ENCODE data around the gene ARHGEF17.
A peak's percentile ranks its signal among the peaks of the same experiment; 100 is the strongest.

ARHGEF17 gene

GRCh38 chr11:73403541-73403940 is 95.5 kb downstream of the ARHGEF17 start:
- 92% methylated on average over 4 of the region's 5 CpGs for WGBS (ENCODE audit: insufficient coverage)
- H3K27ac ChIP-seq (ENCODE audit: insufficient read depth in 1 of 2, low read depth in 1 of 2, low read length in 2 of 2, poor library complexity in 1 of 2, severe bottlenecking in 2 of 2): no peak overlapping the region
- peaks cover 10 to 46% (median 22%) of the 10 kb centered on the region in 4 experiments for H3K36me3 ChIP-seq (ENCODE audit: control insufficient read depth in 4 of 4, insufficient read depth in 4 of 4, low read length in 3 of 4)
- ChIA-PET POLR2A (interaction anchor here (0.8 kb wide), 1 partner anchor 18 kb away, joined by 3 read pairs; no protein-coding TSS in a partner anchor), CTCF (interaction anchor here (0.7 to 19.4 kb wide), 15 partner anchors 10 to 527 kb away, joined by 3 to 348 read pairs (median 5); no protein-coding TSS in a partner anchor)
- no peaks in the 10 kb centered on the region for H3K9me3 ChIP-seq (ENCODE audit: control extremely low read depth in 1 of 5, control insufficient read depth in 4 of 5, insufficient read depth in 2 of 5, low read depth in 1 of 5, low read length in 4 of 5)
- no peaks in the 10 kb centered on the region for H3K27me3 ChIP-seq (replicated peaks in 2 of 5; ENCODE audit: control insufficient read depth in 4 of 5, insufficient read depth in 5 of 5, low read length in 4 of 5)
- no peak for DNase-seq
- peaks cover 0 to 8% (median 1%) of the 10 kb centered on the region in 4 experiments for H3K4me1 ChIP-seq (ENCODE audit: control extremely low read depth in 1 of 4, control insufficient read depth in 4 of 4, insufficient read depth in 4 of 4, low read length in 3 of 4)
- H3K4me3 ChIP-seq (ENCODE audit: control insufficient read depth in 1 of 7, extremely low read depth in 1 of 7, insufficient read depth in 4 of 7, low read depth in 2 of 7, low read length in 6 of 7): no peak overlapping the region

GRCh38 chr11:73404048-73404447 is 96.0 kb downstream of the ARHGEF17 start:
- ChIA-PET CTCF (interaction anchor here (0.9 to 19.4 kb wide), 10 partner anchors 10 to 259 kb away, joined by 3 to 348 read pairs (median 7); no protein-coding TSS in a partner anchor), POLR2A (interaction anchor here (0.8 kb wide), 1 partner anchor 19 kb away, joined by 3 read pairs; no protein-coding TSS in a partner anchor)
- WGBS (ENCODE audit: insufficient coverage): 31% methylated on average over 3 of the region's 4 CpGs
- peaks cover 0 to 5% (median 1%) of the 10 kb centered on the region in 4 experiments for H3K4me1 ChIP-seq (ENCODE audit: control extremely low read depth in 1 of 4, control insufficient read depth in 4 of 4, insufficient read depth in 4 of 4, low read length in 3 of 4)
- H3K27me3 ChIP-seq (replicated peaks in 2 of 5; ENCODE audit: control insufficient read depth in 4 of 5, insufficient read depth in 5 of 5, low read length in 4 of 5): no peaks in the 10 kb centered on the region
- H3K36me3 ChIP-seq (ENCODE audit: control insufficient read depth in 4 of 4, insufficient read depth in 4 of 4, low read length in 3 of 4): peaks cover 10 to 48% (median 24%) of the 10 kb centered on the region in 4 experiments
- DNase-seq: peak; percentile 58 to 80 (median 77)
- no peak overlapping the region for H3K4me3 ChIP-seq (ENCODE audit: control insufficient read depth in 1 of 7, extremely low read depth in 1 of 7, insufficient read depth in 4 of 7, low read depth in 2 of 7, low read length in 6 of 7)
- H3K27ac ChIP-seq (ENCODE audit: insufficient read depth in 1 of 2, low read depth in 1 of 2, low read length in 2 of 2, poor library complexity in 1 of 2, severe bottlenecking in 2 of 2): no peak overlapping the region
- no peaks in the 10 kb centered on the region for H3K9me3 ChIP-seq (ENCODE audit: control extremely low read depth in 1 of 5, control insufficient read depth in 4 of 5, insufficient read depth in 2 of 5, low read depth in 1 of 5, low read length in 4 of 5)

GRCh38 chr11:73404506-73405145 is 96.5 kb downstream of the ARHGEF17 start:
- CTCF ChIA-PET: interaction anchor here (1.7 to 19.4 kb wide), 6 partner anchors 9 to 258 kb away, joined by 4 to 348 read pairs (median 20); no protein-coding TSS in a partner anchor
- Histone ChIP-seq H3K27me3 (replicated peaks in 2 of 5; ENCODE audit: control insufficient read depth in 4 of 5, insufficient read depth in 5 of 5, low read length in 4 of 5) (no peaks in the 10 kb centered on the region), H3K4me3 (ENCODE audit: control insufficient read depth in 1 of 7, extremely low read depth in 1 of 7, insufficient read depth in 4 of 7, low read depth in 2 of 7, low read length in 6 of 7) (no peak overlapping the region), H3K4me1 (ENCODE audit: control extremely low read depth in 1 of 4, control insufficient read depth in 4 of 4, insufficient read depth in 4 of 4, low read length in 3 of 4) (peaks cover 0 to 1% (median 0%) of the 10 kb centered on the region in 4 experiments), H3K36me3 (ENCODE audit: control insufficient read depth in 4 of 4, insufficient read depth in 4 of 4, low read length in 3 of 4) (peaks cover 10 to 54% (median 30%) of the 10 kb centered on the region in 4 experiments), H3K9me3 (ENCODE audit: control extremely low read depth in 1 of 5, control insufficient read depth in 4 of 5, insufficient read depth in 2 of 5, low read depth in 1 of 5, low read length in 4 of 5) (no peaks in the 10 kb centered on the region), H3K27ac (ENCODE audit: insufficient read depth in 1 of 2, low read depth in 1 of 2, low read length in 2 of 2, poor library complexity in 1 of 2, severe bottlenecking in 2 of 2) (no peak overlapping the region)
- no peak for DNase-seq
- WGBS (ENCODE audit: insufficient coverage): 93% methylated on average over 5 of the region's 5 CpGs
- POLR2A ChIA-PET: no interaction called here

- no peak overlapping the region for H3K4me3 ChIP-seq (ENCODE audit: control insufficient read depth in 1 of 7, extremely low read depth in 1 of 7, insufficient read depth in 4 of 7, low read depth in 2 of 7, low read length in 6 of 7)
- WGBS (ENCODE audit: insufficient coverage): 96% methylated on average over 8 of the region's 8 CpGs
- H3K27ac ChIP-seq (ENCODE audit: insufficient read depth in 1 of 2, low read depth in 1 of 2, low read length in 2 of 2, poor library complexity in 1 of 2, severe bottlenecking in 2 of 2): no peak overlapping the region
- H3K9me3 ChIP-seq (ENCODE audit: control extremely low read depth in 1 of 5, control insufficient read depth in 4 of 5, insufficient read depth in 2 of 5, low read depth in 1 of 5, low read length in 4 of 5): no peaks in the 10 kb centered on the region
- peaks cover 0 to 1% (median 0%) of the 10 kb centered on the region in 4 experiments for H3K4me1 ChIP-seq (ENCODE audit: control extremely low read depth in 1 of 4, control insufficient read depth in 4 of 4, insufficient read depth in 4 of 4, low read length in 3 of 4)
- no peaks in the 10 kb centered on the region for H3K27me3 ChIP-seq (replicated peaks in 2 of 5; ENCODE audit: control insufficient read depth in 4 of 5, insufficient read depth in 5 of 5, low read length in 4 of 5)
- CTCF ChIA-PET: interaction anchor here (1.4 to 19.4 kb wide), 4 partner anchors 9 to 258 kb away, joined by 6 to 348 read pairs (median 102); no protein-coding TSS in a partner anchor
- POLR2A ChIA-PET: no interaction called here
- peaks cover 10 to 55% (median 30%) of the 10 kb centered on the region in 4 experiments for H3K36me3 ChIP-seq (ENCODE audit: control insufficient read depth in 4 of 4, insufficient read depth in 4 of 4, low read length in 3 of 4)
- DNase-seq: no peak
Observed at GRCh38 chr11:73405146-73405510, 97.1 kb downstream of the ARHGEF17 start.

- WGBS (ENCODE audit: insufficient coverage): no CpG with 5 or more reads among the region's 1 CpG
Observed at GRCh38 chr11:73406131-73406530, 98.1 kb downstream of the ARHGEF17 start.

GRCh38 chr11:73406619-73407018 is 98.5 kb downstream of the ARHGEF17 start:
- 100% methylated on average over 2 of the region's 5 CpGs for WGBS (ENCODE audit: insufficient coverage)
- H3K36me3 ChIP-seq (ENCODE audit: control insufficient read depth in 4 of 4, insufficient read depth in 4 of 4, low read length in 3 of 4): peaks cover 10 to 50% (median 29%) of the 10 kb centered on the region in 4 experiments
- no peaks in the 10 kb centered on the region for H3K9me3 ChIP-seq (ENCODE audit: control extremely low read depth in 1 of 5, control insufficient read depth in 4 of 5, insufficient read depth in 2 of 5, low read depth in 1 of 5, low read length in 4 of 5)
- ChIA-PET POLR2A (no interaction called here), CTCF (interaction anchor here (0.5 to 14.7 kb wide), 16 partner anchors 9 to 256 kb away, joined by 3 to 196 read pairs (median 4); no protein-coding TSS in a partner anchor)
- no peak overlapping the region for H3K27ac ChIP-seq (ENCODE audit: insufficient read depth in 1 of 2, low read depth in 1 of 2, low read length in 2 of 2, poor library complexity in 1 of 2, severe bottlenecking in 2 of 2)
- no peak overlapping the region for H3K4me3 ChIP-seq (ENCODE audit: control insufficient read depth in 1 of 7, extremely low read depth in 1 of 7, insufficient read depth in 4 of 7, low read depth in 2 of 7, low read length in 6 of 7)
- H3K27me3 ChIP-seq (replicated peaks in 2 of 5; ENCODE audit: control insufficient read depth in 4 of 5, insufficient read depth in 5 of 5, low read length in 4 of 5): no peaks in the 10 kb centered on the region
- DNase-seq: no peak
- H3K4me1 ChIP-seq (ENCODE audit: control extremely low read depth in 1 of 4, control insufficient read depth in 4 of 4, insufficient read depth in 4 of 4, low read length in 3 of 4): peaks cover 0 to 1% (median 0%) of the 10 kb centered on the region in 4 experiments

More at GRCh38 chr11:73406131-73406530, 98.1 kb downstream of the ARHGEF17 start:
- Histone ChIP-seq H3K4me1 (ENCODE audit: control extremely low read depth in 1 of 4, control insufficient read depth in 4 of 4, insufficient read depth in 4 of 4, low read length in 3 of 4) (peaks cover 0 to 1% (median 0%) of the 10 kb centered on the region in 4 experiments), H3K9me3 (ENCODE audit: control extremely low read depth in 1 of 5, control insufficient read depth in 4 of 5, insufficient read depth in 2 of 5, low read depth in 1 of 5, low read length in 4 of 5) (no peaks in the 10 kb centered on the region), H3K4me3 (ENCODE audit: control insufficient read depth in 1 of 7, extremely low read depth in 1 of 7, insufficient read depth in 4 of 7, low read depth in 2 of 7, low read length in 6 of 7) (no peak overlapping the region), H3K36me3 (ENCODE audit: control insufficient read depth in 4 of 4, insufficient read depth in 4 of 4, low read length in 3 of 4) (peaks cover 10 to 54% (median 29%) of the 10 kb centered on the region in 4 experiments), H3K27ac (ENCODE audit: insufficient read depth in 1 of 2, low read depth in 1 of 2, low read length in 2 of 2, poor library complexity in 1 of 2, severe bottlenecking in 2 of 2) (no peak overlapping the region), H3K27me3 (replicated peaks in 2 of 5; ENCODE audit: control insufficient read depth in 4 of 5, insufficient read depth in 5 of 5, low read length in 4 of 5) (no peaks in the 10 kb centered on the region)
- ChIA-PET POLR2A (no interaction called here), CTCF (interaction anchor here (0.8 to 14.7 kb wide), 11 partner anchors 9 to 257 kb away, joined by 3 to 196 read pairs (median 4); no protein-coding TSS in a partner anchor)
- DNase-seq: no peak

- H3K4me3 ChIP-seq (ENCODE audit: control insufficient read depth in 1 of 7, extremely low read depth in 1 of 7, insufficient read depth in 4 of 7, low read depth in 2 of 7, low read length in 6 of 7): no peak overlapping the region
- H3K4me1 ChIP-seq (ENCODE audit: control extremely low read depth in 1 of 4, control insufficient read depth in 4 of 4, insufficient read depth in 4 of 4, low read length in 3 of 4): peaks cover 0 to 2% (median 0%) of the 10 kb centered on the region in 4 experiments
- peaks cover 10 to 59% (median 26%) of the 10 kb centered on the region in 4 experiments for H3K36me3 ChIP-seq (ENCODE audit: control insufficient read depth in 4 of 4, insufficient read depth in 4 of 4, low read length in 3 of 4)
- WGBS (ENCODE audit: insufficient coverage): 97% methylated on average over 6 of the region's 8 CpGs
- no peaks in the 10 kb centered on the region for H3K27me3 ChIP-seq (replicated peaks in 2 of 5; ENCODE audit: control insufficient read depth in 4 of 5, insufficient read depth in 5 of 5, low read length in 4 of 5)
- no peak for DNase-seq
- H3K9me3 ChIP-seq (ENCODE audit: control extremely low read depth in 1 of 5, control insufficient read depth in 4 of 5, insufficient read depth in 2 of 5, low read depth in 1 of 5, low read length in 4 of 5): no peaks in the 10 kb centered on the region
- no peak overlapping the region for H3K27ac ChIP-seq (ENCODE audit: insufficient read depth in 1 of 2, low read depth in 1 of 2, low read length in 2 of 2, poor library complexity in 1 of 2, severe bottlenecking in 2 of 2)
- CTCF ChIA-PET: interaction anchor here (2.7 to 14.7 kb wide), 2 partner anchors 15 to 253 kb away, joined by 13 to 196 read pairs; no protein-coding TSS in a partner anchor
- POLR2A ChIA-PET: no interaction called here
Observed at GRCh38 chr11:73409431-73409830, 101.4 kb downstream of the ARHGEF17 start.
